ENCODE results near the gene TSPEAR.

GRCh38 chr21:44612669-44613229 is 98.6 kb downstream of the TSPEAR start:
- TF ChIP-seq, protein P1, sequence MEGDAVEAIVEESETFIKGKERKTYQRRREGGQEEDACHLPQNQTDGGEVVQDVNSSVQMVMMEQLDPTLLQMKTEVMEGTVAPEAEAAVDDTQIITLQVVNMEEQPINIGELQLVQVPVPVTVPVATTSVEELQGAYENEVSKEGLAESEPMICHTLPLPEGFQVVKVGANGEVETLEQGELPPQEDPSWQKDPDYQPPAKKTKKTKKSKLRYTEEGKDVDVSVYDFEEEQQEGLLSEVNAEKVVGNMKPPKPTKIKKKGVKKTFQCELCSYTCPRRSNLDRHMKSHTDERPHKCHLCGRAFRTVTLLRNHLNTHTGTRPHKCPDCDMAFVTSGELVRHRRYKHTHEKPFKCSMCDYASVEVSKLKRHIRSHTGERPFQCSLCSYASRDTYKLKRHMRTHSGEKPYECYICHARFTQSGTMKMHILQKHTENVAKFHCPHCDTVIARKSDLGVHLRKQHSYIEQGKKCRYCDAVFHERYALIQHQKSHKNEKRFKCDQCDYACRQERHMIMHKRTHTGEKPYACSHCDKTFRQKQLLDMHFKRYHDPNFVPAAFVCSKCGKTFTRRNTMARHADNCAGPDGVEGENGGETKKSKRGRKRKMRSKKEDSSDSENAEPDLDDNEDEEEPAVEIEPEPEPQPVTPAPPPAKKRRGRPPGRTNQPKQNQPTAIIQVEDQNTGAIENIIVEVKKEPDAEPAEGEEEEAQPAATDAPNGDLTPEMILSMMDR (IDR thresholded peaks at IDR 0.05): no peak
- no peak for TF ChIP-seq EZH2 (IDR thresholded peaks at IDR 0.05; ENCODE audit: borderline replicate concordance, insufficient read depth, low read depth, low read length, poor library complexity, severe bottlenecking)

Data from B cell (primary cell).